Stimulated activated effector memory CD8-positive, alpha-beta T cell treated with anti-CD3 and anti-CD28 coated beads, Interleukin-12 subunit alpha, Interleukin-12 subunit beta, amount 100 ng/mL, for 72 hours (primary cell): ENCODE data around the gene SPATA6L.

ENCODE experiments used
- ATAC-seq: fragments of 150-1000 bp; cut with Tn5 transposase; 2 replicates; pipeline ENCODE4 v1.10.0; 2021
- DNase-seq, 2 donors: peaks; one replicate each; pipeline ENCODE4 v3.0.0; 2021 to 2022; ENCODE audit warnings: low spot score in 2 of 2
- H3K27ac Mint-ChIP-seq: one replicate; pipeline ENCODE4 v1.8.0; 2022; ENCODE audit warnings: mild to moderate bottlenecking, mixed read lengths
- H3K36me3 Mint-ChIP-seq: one replicate; pipeline ENCODE4 v1.8.0; 2022; ENCODE audit warnings: mild to moderate bottlenecking, mixed read lengths
- H3K4me1 Mint-ChIP-seq: one replicate; pipeline ENCODE4 v1.8.0; 2022; ENCODE audit warnings: mixed read lengths
- H3K4me3 Mint-ChIP-seq: one replicate; pipeline ENCODE4 v1.8.0; 2022; ENCODE audit warnings: mild to moderate bottlenecking, mixed read lengths
- H3K9me3 Mint-ChIP-seq: one replicate; pipeline ENCODE4 v1.8.0; 2022; ENCODE audit warnings: mixed read lengths

The SPATA6L gene

GRCh38 chr9:4666042-4666699, at the start of gene SPATA6L:
SPATA6L (minus strand) TSS chr9:4666480; CDS start chr9:4666250, 230 bp downstream.
- Mint-ChIP-seq H3K4me3 (peak within 1 kb of the TSS; percentile 81), H3K4me1 (peaks cover 80% of the 10 kb centered on the region), H3K27ac (peak within 1 kb of the TSS; percentile 74), H3K36me3 (peaks cover 6% of the 10 kb centered on the region), H3K9me3 (no peaks in the 10 kb centered on the region)
- ATAC-seq, result peak; percentile 63
- peak; percentile 17 to 59 for DNase-seq

- Mint-ChIP-seq H3K27ac (peak overlapping the region; percentile 41), H3K4me3 (no peak overlapping the region), H3K9me3 (no peaks in the 10 kb centered on the region), H3K4me1 (peaks cover 7% of the 10 kb centered on the region), H3K36me3 (peaks cover 98% of the 10 kb centered on the region)
- DNase-seq, result no peak
- ATAC-seq, result peak; percentile 57
Observed at GRCh38 chr9:4714266-4715016, 48.2 kb upstream of the SPATA6L start.

- H3K4me3 Mint-ChIP-seq, result no peak overlapping the region
- no peak for DNase-seq
- H3K27ac Mint-ChIP-seq, result peak overlapping the region; percentile 41
- no peaks in the 10 kb centered on the region for H3K9me3 Mint-ChIP-seq
- peak; percentile 40 for ATAC-seq
- peaks cover 7% of the 10 kb centered on the region for H3K4me1 Mint-ChIP-seq
- H3K36me3 Mint-ChIP-seq, result peaks cover 98% of the 10 kb centered on the region
Observed at GRCh38 chr9:4713849-4714248, 47.6 kb upstream of the SPATA6L start.

GRCh38 chr9:4709380-4709779, 43.1 kb upstream of the SPATA6L start:
- no peak for DNase-seq
- Mint-ChIP-seq H3K27ac (no peak overlapping the region), H3K4me1 (peaks cover 9% of the 10 kb centered on the region), H3K4me3 (no peak overlapping the region), H3K9me3 (no peaks in the 10 kb centered on the region), H3K36me3 (peaks cover 81% of the 10 kb centered on the region)
- ATAC-seq, result no peak

- no peak overlapping the region for H3K4me3 Mint-ChIP-seq
- peak overlapping the region; percentile 69 for H3K27ac Mint-ChIP-seq
- no peaks in the 10 kb centered on the region for H3K9me3 Mint-ChIP-seq
Observed at GRCh38 chr9:4706971-4707622, 40.8 kb upstream of the SPATA6L start.

GRCh38 chr9:4706021-4706420, 39.7 kb upstream of the SPATA6L start:
- peak overlapping the region; percentile 24 for H3K27ac Mint-ChIP-seq
- peaks cover 10% of the 10 kb centered on the region for H3K4me1 Mint-ChIP-seq

More at GRCh38 chr9:4706971-4707622, 40.8 kb upstream of the SPATA6L start:
- Mint-ChIP-seq H3K36me3 (peaks cover 82% of the 10 kb centered on the region), H3K4me1 (peaks cover 10% of the 10 kb centered on the region)
- no peak for DNase-seq
- ATAC-seq, result no peak

GRCh38 chr9:4704129-4704528, 37.8 kb upstream of the SPATA6L start:
- ATAC-seq, result peak; percentile 96
- H3K27ac Mint-ChIP-seq, result no peak overlapping the region
- peaks cover 10% of the 10 kb centered on the region for H3K4me1 Mint-ChIP-seq
- no peaks in the 10 kb centered on the region for H3K9me3 Mint-ChIP-seq
- H3K36me3 Mint-ChIP-seq, result peaks cover 81% of the 10 kb centered on the region
- DNase-seq, result no peak
- no peak overlapping the region for H3K4me3 Mint-ChIP-seq

More at GRCh38 chr9:4706021-4706420, 39.7 kb upstream of the SPATA6L start:
- no peaks in the 10 kb centered on the region for H3K9me3 Mint-ChIP-seq
- H3K4me3 Mint-ChIP-seq, result no peak overlapping the region
- ATAC-seq (no peak), DNase-seq (no peak)
- H3K36me3 Mint-ChIP-seq, result peaks cover 82% of the 10 kb centered on the region

GRCh38 chr9:4701526-4701925, 35.2 kb upstream of the SPATA6L start:
- Mint-ChIP-seq H3K4me1 (peaks cover 10% of the 10 kb centered on the region), H3K9me3 (no peaks in the 10 kb centered on the region), H3K4me3 (no peak overlapping the region), H3K27ac (no peak overlapping the region), H3K36me3 (peaks cover 91% of the 10 kb centered on the region)
- ATAC-seq, result no peak
- no peak for DNase-seq

- peaks cover 91% of the 10 kb centered on the region for H3K36me3 Mint-ChIP-seq
- peaks cover 16% of the 10 kb centered on the region for H3K4me1 Mint-ChIP-seq
- no peak overlapping the region for H3K27ac Mint-ChIP-seq
- no peak overlapping the region for H3K4me3 Mint-ChIP-seq
- no peaks in the 10 kb centered on the region for H3K9me3 Mint-ChIP-seq
- DNase-seq (no peak), ATAC-seq (no peak)
Observed at GRCh38 chr9:4700932-4701331, 34.7 kb upstream of the SPATA6L start.

- Mint-ChIP-seq H3K27ac (no peak overlapping the region), H3K9me3 (no peaks in the 10 kb centered on the region), H3K4me3 (no peak overlapping the region), H3K36me3 (peaks cover 87% of the 10 kb centered on the region), H3K4me1 (peaks cover 18% of the 10 kb centered on the region)
- ATAC-seq, result no peak
- DNase-seq, result no peak
Observed at GRCh38 chr9:4700091-4700490, 33.8 kb upstream of the SPATA6L start.

GRCh38 chr9:4691795-4692194, 25.5 kb upstream of the SPATA6L start:
- H3K4me3 Mint-ChIP-seq, result no peak overlapping the region
- DNase-seq (no peak), ATAC-seq (peak; percentile 84)
- peaks cover 58% of the 10 kb centered on the region for H3K36me3 Mint-ChIP-seq
- no peak overlapping the region for H3K27ac Mint-ChIP-seq
- no peaks in the 10 kb centered on the region for H3K9me3 Mint-ChIP-seq
- H3K4me1 Mint-ChIP-seq, result peaks cover 40% of the 10 kb centered on the region

GRCh38 chr9:4690144-4690543, 23.9 kb upstream of the SPATA6L start:
- Mint-ChIP-seq H3K36me3 (peaks cover 64% of the 10 kb centered on the region), H3K4me3 (no peak overlapping the region), H3K27ac (peak overlapping the region; percentile 49)

GRCh38 chr9:4689687-4690104, 23.4 kb upstream of the SPATA6L start:
- Mint-ChIP-seq H3K9me3 (no peaks in the 10 kb centered on the region), H3K36me3 (peaks cover 67% of the 10 kb centered on the region), H3K4me1 (peaks cover 45% of the 10 kb centered on the region), H3K4me3 (no peak overlapping the region), H3K27ac (peak overlapping the region; percentile 49)
- ATAC-seq (peak; percentile 93), DNase-seq (no peak)

More at GRCh38 chr9:4690144-4690543, 23.9 kb upstream of the SPATA6L start:
- DNase-seq (no peak), ATAC-seq (peak; percentile 48)
- Mint-ChIP-seq H3K9me3 (no peaks in the 10 kb centered on the region), H3K4me1 (peaks cover 41% of the 10 kb centered on the region)

GRCh38 chr9:4689021-4689420, 22.7 kb upstream of the SPATA6L start:
- Mint-ChIP-seq H3K4me1 (peaks cover 51% of the 10 kb centered on the region), H3K36me3 (peaks cover 64% of the 10 kb centered on the region), H3K9me3 (no peaks in the 10 kb centered on the region), H3K4me3 (no peak overlapping the region), H3K27ac (no peak overlapping the region)
- DNase-seq (no peak), ATAC-seq (no peak)

GRCh38 chr9:4686584-4686983, 20.3 kb upstream of the SPATA6L start:
- ATAC-seq (no peak), DNase-seq (no peak)
- Mint-ChIP-seq H3K4me1 (peaks cover 53% of the 10 kb centered on the region), H3K27ac (no peak overlapping the region), H3K9me3 (no peaks in the 10 kb centered on the region), H3K4me3 (no peak overlapping the region), H3K36me3 (peaks cover 50% of the 10 kb centered on the region)
